ENCODE data around the gene CCL16. TPM values are rescaled to one million over a fixed set of nuclear protein-coding genes. Genes with fewer than 3 reads are reported as not detected.
A peak's percentile ranks its signal among the peaks of the same experiment; 100 is the strongest.

Gene CCL16
- total RNA-seq, 1 donor from 2014 or later = not detected

DNA sequence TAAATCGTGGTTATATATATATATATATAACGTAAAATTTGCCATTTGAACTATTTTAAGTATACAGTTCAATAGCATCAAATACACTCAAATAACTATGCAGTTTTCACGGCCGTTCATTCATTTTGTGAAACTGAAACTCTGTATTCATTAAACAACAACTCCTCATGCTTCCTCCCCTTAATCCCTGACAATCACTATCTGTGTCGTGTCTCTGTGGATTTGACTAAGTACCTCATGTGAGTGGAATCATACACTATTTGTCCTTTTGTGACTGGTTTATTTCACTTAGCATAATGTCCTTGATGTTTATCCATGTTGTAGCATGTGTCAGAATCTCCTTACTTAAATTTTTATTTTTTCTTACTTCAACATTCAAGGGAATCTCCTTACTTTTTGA is 33.6 kb upstream of the CCL16 start:
- H3K4me3 ChIP-seq (ENCODE audit: low read depth, low read length) = no peak overlapping the region
- no peak for DNase-seq (ENCODE audit: low read depth)
- TF ChIP-seq, protein P1, sequence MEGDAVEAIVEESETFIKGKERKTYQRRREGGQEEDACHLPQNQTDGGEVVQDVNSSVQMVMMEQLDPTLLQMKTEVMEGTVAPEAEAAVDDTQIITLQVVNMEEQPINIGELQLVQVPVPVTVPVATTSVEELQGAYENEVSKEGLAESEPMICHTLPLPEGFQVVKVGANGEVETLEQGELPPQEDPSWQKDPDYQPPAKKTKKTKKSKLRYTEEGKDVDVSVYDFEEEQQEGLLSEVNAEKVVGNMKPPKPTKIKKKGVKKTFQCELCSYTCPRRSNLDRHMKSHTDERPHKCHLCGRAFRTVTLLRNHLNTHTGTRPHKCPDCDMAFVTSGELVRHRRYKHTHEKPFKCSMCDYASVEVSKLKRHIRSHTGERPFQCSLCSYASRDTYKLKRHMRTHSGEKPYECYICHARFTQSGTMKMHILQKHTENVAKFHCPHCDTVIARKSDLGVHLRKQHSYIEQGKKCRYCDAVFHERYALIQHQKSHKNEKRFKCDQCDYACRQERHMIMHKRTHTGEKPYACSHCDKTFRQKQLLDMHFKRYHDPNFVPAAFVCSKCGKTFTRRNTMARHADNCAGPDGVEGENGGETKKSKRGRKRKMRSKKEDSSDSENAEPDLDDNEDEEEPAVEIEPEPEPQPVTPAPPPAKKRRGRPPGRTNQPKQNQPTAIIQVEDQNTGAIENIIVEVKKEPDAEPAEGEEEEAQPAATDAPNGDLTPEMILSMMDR (conservative IDR thresholded peaks at IDR 0.05; ENCODE audit: low read depth, low read length) = no peak

GRCh38 chr17:36011201-36011600 is 29.9 kb upstream of the CCL16 start:
- TF ChIP-seq, protein P1 (conservative IDR thresholded peaks at IDR 0.05; ENCODE audit: low read depth, low read length) = no peak
- H3K4me3 ChIP-seq (ENCODE audit: low read depth, low read length) = no peak overlapping the region
- no peak for DNase-seq (ENCODE audit: low read depth)

DNA sequence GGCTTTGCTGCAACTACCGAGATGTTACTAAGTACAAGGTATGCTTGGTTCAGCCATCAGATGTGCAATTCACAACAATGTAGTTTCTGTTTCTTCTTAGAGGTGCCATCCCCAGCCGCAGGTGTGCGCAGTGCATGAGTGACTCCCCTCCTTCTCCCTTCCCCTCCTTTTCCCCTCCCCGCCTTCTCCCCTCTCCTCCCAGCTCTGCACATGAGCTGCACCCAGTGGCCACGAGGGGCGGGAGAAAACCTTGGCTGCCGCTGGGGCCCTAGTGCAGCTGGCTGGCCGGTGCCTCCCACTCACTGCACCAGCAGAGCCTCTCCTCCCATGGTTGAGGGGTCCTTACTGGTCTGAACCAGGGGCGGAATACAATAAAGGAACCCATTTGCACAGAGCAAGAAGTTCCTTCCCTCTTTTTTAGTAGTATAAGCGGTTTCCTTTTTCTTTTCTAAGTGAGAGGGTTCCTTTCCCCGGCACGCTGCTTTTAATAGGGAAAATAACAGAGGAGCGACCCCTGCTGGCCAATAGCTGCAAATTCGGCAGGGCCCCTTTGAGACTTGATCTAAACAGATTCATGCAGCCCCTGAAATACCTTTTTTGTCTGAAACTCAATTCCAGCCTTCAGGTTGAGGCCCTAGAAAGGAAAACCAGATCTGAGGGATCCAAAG is 27.8 kb upstream of the CCL16 start:
- TF ChIP-seq, protein P1 (conservative IDR thresholded peaks at IDR 0.05; ENCODE audit: low read depth, low read length) = peak; percentile 31
- no peak for DNase-seq (ENCODE audit: low read depth)
- no peak overlapping the region for H3K4me3 ChIP-seq (ENCODE audit: low read depth, low read length)

- TF ChIP-seq, protein P1 (conservative IDR thresholded peaks at IDR 0.05; ENCODE audit: low read depth, low read length) = no peak
- no peak for DNase-seq (ENCODE audit: low read depth)
Observed at GRCh38 chr17:36004594-36005108, 23.4 kb upstream of the CCL16 start.

GRCh38 chr17:36002631-36003030 is 21.3 kb upstream of the CCL16 start:
- H3K4me3 ChIP-seq (ENCODE audit: low read depth, low read length) = no peak overlapping the region
- TF ChIP-seq, protein P1 (conservative IDR thresholded peaks at IDR 0.05; ENCODE audit: low read depth, low read length) = no peak
- DNase-seq (ENCODE audit: low read depth) = no peak

More at GRCh38 chr17:36004594-36005108, 23.4 kb upstream of the CCL16 start:
- no peak overlapping the region for H3K4me3 ChIP-seq (ENCODE audit: low read depth, low read length)

GRCh38 chr17:36001862-36002603 is 20.7 kb upstream of the CCL16 start:
- DNase-seq (ENCODE audit: low read depth) = peak; percentile 19

More at GRCh38 chr17:36001862-36002603, 20.7 kb upstream of the CCL16 start:
- no peak overlapping the region for H3K4me3 ChIP-seq (ENCODE audit: low read depth, low read length)
- TF ChIP-seq, protein P1 (conservative IDR thresholded peaks at IDR 0.05; ENCODE audit: low read depth, low read length) = no peak
